Fibroblast of lung (primary cell): ENCODE results near the gene GOLM1. TPM values are rescaled to one million over a fixed set of nuclear protein-coding genes. Genes with fewer than 3 reads are reported as not detected.
A peak's percentile ranks its signal among the peaks of the same experiment; 100 is the strongest.

Source experiments
- DNase-seq, 2 donors: peaks; one replicate each; pipeline versions ENCODE4 v3.0.0 to v3.0.0-alpha.2; 2010; ENCODE audit warnings: low read depth in 2 of 2
- H2AFZ ChIP-seq: 2 replicates; pipeline ENCODE4 v1.5.1; 2012; ENCODE audit warnings: low read length, control low read depth, inconsistent platforms
- H3K27ac ChIP-seq: 2 replicates; pipeline ENCODE4 v1.5.1; 2011; ENCODE audit warnings: low read length, control low read depth; ENCODE audit not compliant: insufficient read depth
- H3K27me3 ChIP-seq: 2 replicates; pipeline ENCODE4 v1.5.1; 2011; ENCODE audit warnings: mild to moderate bottlenecking, low read length; ENCODE audit not compliant: control insufficient read depth, insufficient read depth
- H3K36me3 ChIP-seq: 2 replicates; pipeline ENCODE4 v1.5.1; 2011; ENCODE audit warnings: low read length; ENCODE audit not compliant: control insufficient read depth, insufficient read depth
- H3K4me1 ChIP-seq: 2 replicates; pipeline ENCODE4 v1.5.1; 2011; ENCODE audit warnings: low read length; ENCODE audit not compliant: control insufficient read depth, insufficient read depth; ENCODE audit errors: extremely low read depth
- H3K4me2 ChIP-seq: 2 replicates; pipeline ENCODE4 v1.5.1; 2011; ENCODE audit warnings: low read length, control low read depth; ENCODE audit not compliant: insufficient read depth; ENCODE audit errors: extremely low read depth
- H3K4me3 ChIP-seq, 4 experiments: fragments of 200-600 bp in 1 of 4; sonication (generic) in 1 of 4; replicated peaks in 1 of 4; 2 replicates each; pipeline ENCODE4 v1.5.1; 2011 to 2016; ENCODE audit warnings: low read length in 4 of 4, low read depth in 3 of 4, mild to moderate bottlenecking in 3 of 4, control low read depth in 2 of 4, inconsistent platforms in 1 of 4, mixed read lengths in 1 of 4; ENCODE audit not compliant: insufficient read depth in 1 of 4; ENCODE audit errors: control extremely low read depth in 1 of 4
- H3K79me2 ChIP-seq: 2 replicates; pipeline ENCODE4 v1.5.1; 2012; ENCODE audit warnings: mild to moderate bottlenecking, low read length, inconsistent platforms; ENCODE audit not compliant: control insufficient read depth, insufficient read depth
- H3K9ac ChIP-seq: 2 replicates; pipeline ENCODE4 v1.5.1; 2011; ENCODE audit warnings: mild to moderate bottlenecking, low read length, control low read depth; ENCODE audit not compliant: insufficient read depth
- H3K9me3 ChIP-seq: 2 replicates; pipeline ENCODE4 v1.5.1; 2012; ENCODE audit warnings: low read depth, low read length; ENCODE audit not compliant: control insufficient read depth, insufficient read depth
- H4K20me1 ChIP-seq: 2 replicates; pipeline ENCODE4 v1.5.1; 2011; ENCODE audit warnings: low read length; ENCODE audit not compliant: control insufficient read depth, insufficient read depth; ENCODE audit errors: extremely low read depth
- EZH2 ChIP-seq: IDR thresholded peaks from 2 replicates; pipeline ENCODE4 v1.5.1; 2012; ENCODE audit warnings: low read length, control low read depth, mild to moderate bottlenecking; ENCODE audit errors: missing control alignments
- polyA plus RNA-seq, 2 donors: library from polyadenylated mRNA; depleted of rRNA in 1 of 2; stranded (reverse) in 1 of 2; unstranded in 1 of 2; fragments of >200 nt; gene quantifications; 2 replicates each; pipeline ENCODE4 v1.2.1, GENCODE V29; 2011 to 2012; ENCODE audit warnings: missing spikeins in 1 of 2
- total RNA-seq: library from RNA; depleted of rRNA; stranded (reverse); fragments of >200 nt; gene quantifications from 2 replicates; pipeline ENCODE4 v1.2.1, GENCODE V29; 2014
- TF ChIP-seq, protein P1 (sequence below), 2 donors: IDR thresholded peaks in 1 of 2; conservative IDR thresholded peaks in 1 of 2; 1 replicate in 1 of 2; 2 replicates in 1 of 2; pipeline ENCODE4 v1.5.1; 2011 to 2012; ENCODE audit warnings: low read length in 2 of 2, control low read depth in 1 of 2, inconsistent platforms in 1 of 2, low read depth in 1 of 2, mild to moderate bottlenecking in 1 of 2

Gene GOLM1
- total and polyA plus RNA-seq, 2 donors (not counting 1 experiment from before 2014, with no cell fraction given) = 46.7 to 64.0 TPM

DNA sequence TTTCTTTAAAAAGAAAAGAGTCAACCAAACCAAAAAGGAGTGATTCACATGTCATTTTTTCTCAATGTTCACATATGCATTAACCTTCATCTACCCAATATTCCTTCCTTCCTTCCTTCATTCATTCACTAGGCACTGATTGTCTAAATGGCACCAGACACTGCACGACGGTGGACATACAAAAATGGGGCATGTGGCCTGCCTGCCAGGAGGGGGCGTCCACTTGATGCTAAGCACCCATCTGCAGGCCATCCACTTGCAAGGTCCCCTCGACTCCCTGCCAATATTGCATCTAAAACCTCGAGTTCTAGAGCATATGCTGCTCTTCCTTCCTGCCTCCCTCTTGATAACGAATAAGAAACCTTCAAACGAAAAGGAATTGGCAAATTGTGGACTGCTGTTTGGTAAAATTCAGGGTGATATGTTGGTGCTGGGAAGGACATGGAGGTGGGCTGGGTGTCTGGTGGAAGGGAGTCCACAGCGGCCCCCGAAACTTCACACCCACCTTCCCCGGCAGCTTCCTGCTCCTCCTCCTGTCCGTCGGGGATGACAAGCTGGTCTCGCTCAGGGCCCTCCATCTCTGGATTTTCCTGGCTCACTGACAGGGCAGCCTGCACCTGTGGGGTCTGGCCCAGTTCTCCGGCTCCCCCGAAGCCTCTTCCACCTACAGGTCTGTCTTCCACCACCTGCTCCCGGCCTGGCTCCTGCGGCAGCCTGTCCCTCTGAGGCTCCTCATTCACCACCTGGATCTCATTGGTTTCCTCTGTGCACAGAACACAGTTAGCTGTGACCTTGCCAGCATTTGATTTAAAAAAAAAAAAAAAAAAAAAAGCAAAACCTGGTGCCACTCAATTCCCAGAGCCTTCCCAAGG is 64.3 kb downstream of the GOLM1 start:
- Histone ChIP-seq H3K4me1 (no peaks in the 10 kb centered on the region), H3K79me2 (no peaks in the 10 kb centered on the region), H3K36me3 (peaks cover 2% of the 10 kb centered on the region), H3K27me3 (no peaks in the 10 kb centered on the region), H3K9ac (no peak overlapping the region), H3K4me3 (no peak overlapping the region), H4K20me1 (no peaks in the 10 kb centered on the region), H3K27ac (no peak overlapping the region), H2AFZ (no peak overlapping the region), H3K9me3 (no peaks in the 10 kb centered on the region), H3K4me2 (no peak overlapping the region)
- TF ChIP-seq EZH2 = no peak
- TF ChIP-seq, protein P1, sequence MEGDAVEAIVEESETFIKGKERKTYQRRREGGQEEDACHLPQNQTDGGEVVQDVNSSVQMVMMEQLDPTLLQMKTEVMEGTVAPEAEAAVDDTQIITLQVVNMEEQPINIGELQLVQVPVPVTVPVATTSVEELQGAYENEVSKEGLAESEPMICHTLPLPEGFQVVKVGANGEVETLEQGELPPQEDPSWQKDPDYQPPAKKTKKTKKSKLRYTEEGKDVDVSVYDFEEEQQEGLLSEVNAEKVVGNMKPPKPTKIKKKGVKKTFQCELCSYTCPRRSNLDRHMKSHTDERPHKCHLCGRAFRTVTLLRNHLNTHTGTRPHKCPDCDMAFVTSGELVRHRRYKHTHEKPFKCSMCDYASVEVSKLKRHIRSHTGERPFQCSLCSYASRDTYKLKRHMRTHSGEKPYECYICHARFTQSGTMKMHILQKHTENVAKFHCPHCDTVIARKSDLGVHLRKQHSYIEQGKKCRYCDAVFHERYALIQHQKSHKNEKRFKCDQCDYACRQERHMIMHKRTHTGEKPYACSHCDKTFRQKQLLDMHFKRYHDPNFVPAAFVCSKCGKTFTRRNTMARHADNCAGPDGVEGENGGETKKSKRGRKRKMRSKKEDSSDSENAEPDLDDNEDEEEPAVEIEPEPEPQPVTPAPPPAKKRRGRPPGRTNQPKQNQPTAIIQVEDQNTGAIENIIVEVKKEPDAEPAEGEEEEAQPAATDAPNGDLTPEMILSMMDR (conservative IDR thresholded peaks at IDR 0.05 in 1 of 2, IDR thresholded peaks at IDR 0.05 in 1 of 2; ENCODE audit: low read depth in 1 of 2, low read length in 2 of 2) = peak; percentile 42 to 67
- peak; percentile 57 to 66 for DNase-seq

GRCh38 chr9:86027767-86028166 is 71.6 kb downstream of the GOLM1 start:
- no peaks in the 10 kb centered on the region for H3K36me3 ChIP-seq
- no peak overlapping the region for H3K27ac ChIP-seq
- no peaks in the 10 kb centered on the region for H3K4me1 ChIP-seq
- H3K4me3 ChIP-seq = no peak overlapping the region
- H3K9ac ChIP-seq = no peak overlapping the region
- H3K9me3 ChIP-seq = no peaks in the 10 kb centered on the region
- H4K20me1 ChIP-seq = no peaks in the 10 kb centered on the region
- no peak overlapping the region for H2AFZ ChIP-seq
- H3K4me2 ChIP-seq = no peak overlapping the region
- H3K27me3 ChIP-seq = no peaks in the 10 kb centered on the region
- H3K79me2 ChIP-seq = no peaks in the 10 kb centered on the region
- no peak for TF ChIP-seq EZH2
- TF ChIP-seq, protein P1 (conservative IDR thresholded peaks at IDR 0.05 in 1 of 2, IDR thresholded peaks at IDR 0.05 in 1 of 2; ENCODE audit: low read depth in 1 of 2, low read length in 2 of 2) = no peak
- no peak for DNase-seq

- Histone ChIP-seq H4K20me1 (no peaks in the 10 kb centered on the region), H3K9ac (no peak overlapping the region), H2AFZ (no peak overlapping the region), H3K4me1 (no peaks in the 10 kb centered on the region), H3K4me3 (no peak overlapping the region), H3K27me3 (no peaks in the 10 kb centered on the region), H3K4me2 (no peak overlapping the region), H3K36me3 (peaks cover 3% of the 10 kb centered on the region), H3K79me2 (no peaks in the 10 kb centered on the region), H3K27ac (no peak overlapping the region), H3K9me3 (no peaks in the 10 kb centered on the region)
- no peak for TF ChIP-seq EZH2
- TF ChIP-seq, protein P1 (conservative IDR thresholded peaks at IDR 0.05 in 1 of 2, IDR thresholded peaks at IDR 0.05 in 1 of 2; ENCODE audit: low read depth in 1 of 2, low read length in 2 of 2) = no peak
- DNase-seq = no peak
Observed at GRCh38 chr9:86022687-86023266, 76.6 kb downstream of the GOLM1 start.
